Type B pancreatic cell (in vitro differentiated cells): ENCODE measurements around the gene STK11IP. TPM values are rescaled to one million over a fixed set of nuclear protein-coding genes. Genes with fewer than 3 reads are reported as not detected.

Experiments used
- DNase-seq: peaks from one replicate; pipeline ENCODE4 v3.0.0; 2021; ENCODE audit warnings: mixed read lengths; ENCODE audit not compliant: unreplicated experiment; ENCODE audit errors: extremely low spot score
- H3K27ac Mint-ChIP-seq: 2 replicates; pipeline ENCODE4 v1.8.0; 2021; ENCODE audit warnings: mild to moderate bottlenecking, mixed read lengths
- H3K27me3 Mint-ChIP-seq: 2 replicates; pipeline ENCODE4 v1.8.0; 2021; ENCODE audit warnings: mixed read lengths
- H3K36me3 Mint-ChIP-seq: 2 replicates; pipeline ENCODE4 v1.8.0; 2021; ENCODE audit warnings: mixed read lengths
- H3K4me1 Mint-ChIP-seq: one replicate; pipeline ENCODE4 v1.8.0; 2021; ENCODE audit warnings: mixed read lengths; ENCODE audit not compliant: unreplicated experiment
- H3K4me3 Mint-ChIP-seq: 2 replicates; pipeline ENCODE4 v1.8.0; 2021; ENCODE audit warnings: mild to moderate bottlenecking, mixed read lengths
- H3K9me3 Mint-ChIP-seq: 2 replicates; pipeline ENCODE4 v1.8.0; 2021; ENCODE audit warnings: mixed read lengths
- total RNA-seq: library from RNA; stranded (reverse); gene quantifications from 2 replicates; pipeline ENCODE4 v1.2.1, GENCODE V29; 2021; ENCODE audit warnings: low replicate concordance
- TF ChIP-seq, protein P1 (sequence below): fragments of 200-600 bp; sonication (generic); conservative IDR thresholded peaks from 2 replicates; pipeline ENCODE4 v1.5.0; 2021; ENCODE audit warnings: antibody characterized with exemption, mild to moderate bottlenecking

STK11IP gene
- total RNA-seq, 1 donor from 2014 or later = 42.5 TPM

DNA sequence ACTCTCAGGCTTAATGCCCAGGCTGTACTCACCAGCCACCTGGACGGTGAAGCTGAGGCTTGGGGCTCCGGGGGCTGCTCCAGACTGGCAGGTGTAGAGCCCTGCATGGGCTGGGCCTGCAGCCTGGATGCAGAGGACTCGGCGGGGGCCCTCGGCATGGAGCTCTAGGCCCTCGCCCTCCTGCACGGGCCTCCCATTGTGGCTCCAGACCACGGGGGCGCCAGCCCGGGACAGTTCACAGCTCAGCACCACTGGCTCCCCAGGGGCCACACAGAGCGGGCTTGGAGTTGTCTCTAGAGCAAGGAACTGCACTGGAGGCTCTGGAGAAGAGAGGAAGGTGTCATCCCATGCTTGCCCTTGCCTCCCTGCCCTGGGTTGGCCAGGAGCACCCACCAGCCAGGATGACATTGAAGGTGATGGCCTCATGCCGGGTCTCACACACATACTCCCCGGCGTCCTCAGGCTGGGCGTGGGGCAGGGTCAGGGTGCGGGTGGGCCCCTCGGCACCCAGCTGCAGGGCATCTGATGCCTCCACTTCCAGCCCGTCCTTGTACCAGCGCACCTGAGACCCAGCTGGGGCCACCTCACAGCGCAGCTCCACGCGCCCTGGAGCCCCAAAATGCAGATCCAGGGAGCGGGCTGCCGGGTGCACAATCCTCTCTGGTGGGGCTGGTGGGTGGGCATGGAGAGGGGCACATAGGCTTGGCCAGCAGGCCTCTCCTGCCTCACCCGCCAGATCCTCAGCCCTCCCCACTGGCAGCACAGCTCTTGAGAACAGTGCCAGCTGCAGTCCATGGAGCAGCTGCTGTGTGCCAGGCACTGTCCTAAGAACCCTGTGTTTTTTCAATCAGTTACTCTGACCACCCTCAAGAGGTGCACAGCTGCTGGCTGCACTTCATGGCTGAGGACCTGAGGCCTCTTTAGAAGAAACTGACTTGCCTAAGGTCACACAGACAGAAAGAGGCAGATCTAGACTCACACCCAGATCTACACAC is 39.6 kb upstream of the STK11IP start:
- Mint-ChIP-seq H3K27ac (no peak overlapping the region), H3K27me3 (peaks cover 2% of the 10 kb centered on the region), H3K4me3 (no peak overlapping the region), H3K9me3 (no peaks in the 10 kb centered on the region), H3K36me3 (peaks cover 7% of the 10 kb centered on the region), H3K4me1 (peaks cover 5% of the 10 kb centered on the region)
- DNase-seq = no peak
- TF ChIP-seq, protein P1, sequence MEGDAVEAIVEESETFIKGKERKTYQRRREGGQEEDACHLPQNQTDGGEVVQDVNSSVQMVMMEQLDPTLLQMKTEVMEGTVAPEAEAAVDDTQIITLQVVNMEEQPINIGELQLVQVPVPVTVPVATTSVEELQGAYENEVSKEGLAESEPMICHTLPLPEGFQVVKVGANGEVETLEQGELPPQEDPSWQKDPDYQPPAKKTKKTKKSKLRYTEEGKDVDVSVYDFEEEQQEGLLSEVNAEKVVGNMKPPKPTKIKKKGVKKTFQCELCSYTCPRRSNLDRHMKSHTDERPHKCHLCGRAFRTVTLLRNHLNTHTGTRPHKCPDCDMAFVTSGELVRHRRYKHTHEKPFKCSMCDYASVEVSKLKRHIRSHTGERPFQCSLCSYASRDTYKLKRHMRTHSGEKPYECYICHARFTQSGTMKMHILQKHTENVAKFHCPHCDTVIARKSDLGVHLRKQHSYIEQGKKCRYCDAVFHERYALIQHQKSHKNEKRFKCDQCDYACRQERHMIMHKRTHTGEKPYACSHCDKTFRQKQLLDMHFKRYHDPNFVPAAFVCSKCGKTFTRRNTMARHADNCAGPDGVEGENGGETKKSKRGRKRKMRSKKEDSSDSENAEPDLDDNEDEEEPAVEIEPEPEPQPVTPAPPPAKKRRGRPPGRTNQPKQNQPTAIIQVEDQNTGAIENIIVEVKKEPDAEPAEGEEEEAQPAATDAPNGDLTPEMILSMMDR = no peak

DNA sequence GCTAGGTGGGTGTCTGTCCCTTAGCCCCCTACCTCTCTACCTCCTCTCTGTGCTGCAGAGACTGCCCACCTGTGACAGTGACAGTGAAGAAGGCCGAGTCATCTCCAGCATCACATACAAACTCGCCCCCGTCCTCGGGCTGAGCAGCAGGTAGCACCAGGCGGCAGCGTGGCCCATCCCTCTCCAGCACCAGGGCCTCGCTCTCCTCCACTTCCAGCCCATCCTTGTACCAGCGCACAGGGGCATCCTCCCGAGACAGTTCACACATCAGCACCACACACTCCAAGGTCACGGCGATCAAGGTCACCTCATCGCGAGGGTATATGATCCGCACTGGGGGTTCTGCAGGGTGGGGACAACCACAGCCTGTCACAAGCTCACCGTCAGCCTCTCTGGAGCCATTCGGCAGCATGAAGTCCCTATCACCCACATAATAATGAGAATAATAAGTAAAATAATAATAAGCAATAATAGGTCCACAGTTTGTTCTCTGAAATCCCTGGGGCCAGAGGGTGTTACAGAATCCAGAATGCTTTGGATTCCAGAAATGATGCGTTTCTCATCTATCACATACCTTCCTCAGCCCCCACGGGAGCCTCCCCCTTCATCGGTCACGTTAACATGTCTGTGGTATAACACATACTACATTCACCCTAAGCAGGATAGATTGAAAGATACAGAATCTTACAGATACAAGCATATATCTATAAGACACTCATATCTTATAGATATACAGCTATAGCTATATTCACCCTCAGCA is 38.3 kb upstream of the STK11IP start:
- TF ChIP-seq, protein P1 = no peak
- Mint-ChIP-seq H3K36me3 (peaks cover 10% of the 10 kb centered on the region), H3K4me1 (peaks cover 5% of the 10 kb centered on the region), H3K9me3 (no peaks in the 10 kb centered on the region), H3K27me3 (no peaks in the 10 kb centered on the region), H3K27ac (no peak overlapping the region), H3K4me3 (no peak overlapping the region)
- no peak for DNase-seq

DNA sequence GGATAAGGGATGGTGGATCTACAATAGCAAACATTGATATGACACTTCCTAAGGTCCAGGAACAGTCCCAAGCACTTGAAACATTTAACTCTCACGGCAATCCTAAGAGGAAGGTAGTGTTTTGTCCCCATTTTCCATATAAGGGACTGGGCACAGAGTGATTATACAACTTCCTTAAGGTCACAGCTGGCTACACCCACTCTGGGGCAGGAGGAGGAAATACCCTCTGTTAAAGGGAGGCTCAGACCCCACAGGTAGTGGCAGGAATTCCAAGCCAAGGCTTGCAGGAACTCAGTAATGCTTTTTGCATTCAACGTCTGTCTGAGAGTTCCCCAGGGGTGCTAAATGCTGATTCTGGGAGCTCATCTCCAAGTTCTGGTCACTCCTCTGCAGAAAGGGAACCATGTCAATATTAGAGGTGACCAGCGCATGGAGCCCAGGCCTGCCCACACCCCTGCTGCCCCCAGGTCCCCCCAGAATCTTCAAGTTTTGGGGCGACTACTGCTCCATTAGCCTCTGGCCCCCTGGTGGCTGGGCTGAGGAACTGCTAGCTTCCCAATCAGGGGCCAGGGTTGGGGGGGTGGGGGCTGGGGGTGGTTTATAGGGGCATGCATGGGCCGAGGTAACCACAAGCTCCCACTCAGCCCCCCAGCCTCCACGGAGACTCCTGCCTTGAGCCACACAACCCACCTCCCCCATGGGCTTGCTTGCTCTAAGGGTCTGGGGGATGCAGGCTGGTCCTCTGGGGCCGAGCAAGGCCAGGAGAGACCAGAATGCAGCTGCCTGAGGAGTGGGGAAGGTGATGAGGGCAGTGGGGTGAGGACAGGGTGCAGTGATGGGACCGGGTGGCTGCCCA is 37.4 kb upstream of the STK11IP start:
- no peak for DNase-seq
- Mint-ChIP-seq H3K9me3 (no peaks in the 10 kb centered on the region), H3K36me3 (peaks cover 12% of the 10 kb centered on the region), H3K4me1 (peaks cover 5% of the 10 kb centered on the region), H3K4me3 (no peak overlapping the region), H3K27me3 (no peaks in the 10 kb centered on the region), H3K27ac (no peak overlapping the region)
- TF ChIP-seq, protein P1 = peak; percentile 85

DNA sequence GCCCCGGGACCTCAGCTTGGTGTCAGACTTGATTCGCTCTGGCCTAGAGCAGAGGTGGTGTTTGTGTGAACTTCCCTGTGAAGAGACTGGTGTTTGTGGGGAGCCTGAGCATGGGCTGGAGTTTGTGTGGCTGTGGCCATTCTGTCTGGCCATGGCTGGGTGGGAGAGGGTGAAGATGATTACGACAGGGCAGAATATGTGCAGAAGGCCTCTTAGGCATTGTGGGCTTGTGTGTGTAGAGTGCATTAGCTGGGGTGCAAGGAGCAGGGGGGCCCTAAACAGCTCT is 36.8 kb upstream of the STK11IP start:
- peaks cover 5% of the 10 kb centered on the region for H3K4me1 Mint-ChIP-seq

More for the DNA sequence above, 36.8 kb upstream of the STK11IP start:
- no peaks in the 10 kb centered on the region for H3K27me3 Mint-ChIP-seq
- DNase-seq = no peak
- TF ChIP-seq, protein P1 = no peak
- peaks cover 13% of the 10 kb centered on the region for H3K36me3 Mint-ChIP-seq
- H3K9me3 Mint-ChIP-seq = no peaks in the 10 kb centered on the region
- no peak overlapping the region for H3K27ac Mint-ChIP-seq
- H3K4me3 Mint-ChIP-seq = no peak overlapping the region
